ENCODE measurements around the gene PRPF31.

PRPF31 gene

GRCh38 chr19:54147676-54148075, 32.1 kb downstream of the PRPF31 start:
- TF ChIP-seq GATA2 (IDR thresholded peaks at IDR 0.05; ENCODE audit: low read depth, low read length) (no peak), GATA3 (IDR thresholded peaks at IDR 0.05; ENCODE audit: low read depth, low read length) (no peak)

GRCh38 chr19:54148158-54148557, 32.6 kb downstream of the PRPF31 start:
- TF ChIP-seq GATA2 (IDR thresholded peaks at IDR 0.05; ENCODE audit: low read depth, low read length) (no peak), GATA3 (IDR thresholded peaks at IDR 0.05; ENCODE audit: low read depth, low read length) (no peak)

GRCh38 chr19:54149021-54149812, 33.7 kb downstream of the PRPF31 start:
- TF ChIP-seq GATA3 (IDR thresholded peaks at IDR 0.05; ENCODE audit: low read depth, low read length) (no peak), GATA2 (IDR thresholded peaks at IDR 0.05; ENCODE audit: low read depth, low read length) (no peak)

GRCh38 chr19:54151362-54152035, 35.9 kb downstream of the PRPF31 start:
- no peak for TF ChIP-seq GATA2 (IDR thresholded peaks at IDR 0.05; ENCODE audit: low read depth, low read length)
- TF ChIP-seq GATA3 (IDR thresholded peaks at IDR 0.05; ENCODE audit: low read depth, low read length): no peak

- no peak for TF ChIP-seq GATA2 (IDR thresholded peaks at IDR 0.05; ENCODE audit: low read depth, low read length)
- TF ChIP-seq GATA3 (IDR thresholded peaks at IDR 0.05; ENCODE audit: low read depth, low read length): no peak
Observed at GRCh38 chr19:54152267-54152666, 36.7 kb downstream of the PRPF31 start.

- TF ChIP-seq GATA3 (IDR thresholded peaks at IDR 0.05; ENCODE audit: low read depth, low read length) (no peak), GATA2 (IDR thresholded peaks at IDR 0.05; ENCODE audit: low read depth, low read length) (no peak)
Observed at GRCh38 chr19:54152878-54153524, 37.4 kb downstream of the PRPF31 start.

- TF ChIP-seq GATA2 (IDR thresholded peaks at IDR 0.05; ENCODE audit: low read depth, low read length) (no peak), GATA3 (IDR thresholded peaks at IDR 0.05; ENCODE audit: low read depth, low read length) (no peak)
Observed at GRCh38 chr19:54153731-54154326, 38.3 kb downstream of the PRPF31 start.

- TF ChIP-seq GATA3 (IDR thresholded peaks at IDR 0.05; ENCODE audit: low read depth, low read length) (no peak), GATA2 (IDR thresholded peaks at IDR 0.05; ENCODE audit: low read depth, low read length) (no peak)
Observed at GRCh38 chr19:54154603-54155345, 39.2 kb downstream of the PRPF31 start.

GRCh38 chr19:54155694-54156093, 40.1 kb downstream of the PRPF31 start:
- TF ChIP-seq GATA3 (IDR thresholded peaks at IDR 0.05; ENCODE audit: low read depth, low read length): no peak
- TF ChIP-seq GATA2 (IDR thresholded peaks at IDR 0.05; ENCODE audit: low read depth, low read length): no peak

GRCh38 chr19:54156490-54156889, 40.9 kb downstream of the PRPF31 start:
- no peak for TF ChIP-seq GATA3 (IDR thresholded peaks at IDR 0.05; ENCODE audit: low read depth, low read length)
- no peak for TF ChIP-seq GATA2 (IDR thresholded peaks at IDR 0.05; ENCODE audit: low read depth, low read length)

- TF ChIP-seq GATA3 (IDR thresholded peaks at IDR 0.05; ENCODE audit: low read depth, low read length) (no peak), GATA2 (IDR thresholded peaks at IDR 0.05; ENCODE audit: low read depth, low read length) (no peak)
Observed at GRCh38 chr19:54156953-54157352, 41.4 kb downstream of the PRPF31 start.

- TF ChIP-seq GATA2 (IDR thresholded peaks at IDR 0.05; ENCODE audit: low read depth, low read length) (no peak), GATA3 (IDR thresholded peaks at IDR 0.05; ENCODE audit: low read depth, low read length) (no peak)
Observed at GRCh38 chr19:54158812-54159351, 43.3 kb downstream of the PRPF31 start.

Data from SH-SY5Y (cell line).